ENCODE results near the gene CCIN. TPM values are rescaled to one million over a fixed set of nuclear protein-coding genes. Genes with fewer than 3 reads are reported as not detected.

The CCIN gene
- total RNA-seq, 1 experiment from 2014 or later = 0.20 TPM

DNA sequence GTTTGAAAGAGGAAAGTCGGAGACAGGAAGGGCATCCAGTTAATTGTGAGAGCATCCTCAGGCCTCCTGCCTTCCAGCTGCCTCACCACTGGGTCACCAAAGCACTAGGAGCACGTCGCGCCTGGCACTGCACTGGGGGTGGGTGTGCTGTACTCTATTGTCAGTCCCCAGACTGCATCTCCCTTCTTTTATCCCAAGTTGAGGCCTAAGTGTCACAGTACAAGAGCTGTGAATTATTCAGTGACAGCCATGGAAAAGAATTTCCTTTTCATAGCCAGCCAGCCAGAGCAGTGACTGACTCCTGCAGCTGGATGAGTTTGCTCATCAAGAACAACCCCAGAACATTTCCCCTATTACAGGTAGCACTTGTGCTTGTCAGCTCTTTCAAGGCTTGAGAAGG is 37.8 kb downstream of the CCIN start (continued):
- no peak for TF ChIP-seq SP1 (IDR thresholded peaks at IDR 0.05; ENCODE audit: low read depth)

DNA sequence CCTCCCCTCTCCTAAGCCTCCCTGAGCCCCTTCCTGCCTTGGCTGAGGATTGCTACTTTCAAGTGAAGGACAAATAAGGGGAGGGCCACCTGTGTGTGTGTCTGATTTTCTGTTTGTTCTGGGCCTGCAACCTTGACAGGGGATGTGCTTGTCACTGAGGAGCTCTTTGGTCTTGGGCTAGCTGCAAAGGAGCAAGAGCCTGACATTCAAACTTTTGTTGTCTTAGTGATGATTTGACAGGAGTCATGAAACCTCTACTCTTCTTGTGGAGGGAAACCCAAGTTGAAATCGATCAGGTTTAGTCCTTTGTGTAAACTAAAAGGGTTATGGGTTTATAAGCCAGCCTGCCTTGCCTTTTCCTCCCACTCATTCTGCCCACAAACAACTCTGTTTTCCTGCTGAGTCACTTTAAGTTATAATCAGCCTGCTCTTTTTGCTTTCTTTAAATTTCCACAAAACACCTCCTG is 38.4 kb downstream of the CCIN start:
- peaks cover 66 to 75% of the 10 kb centered on the region in 2 experiments; a peak in 3 of 4 replicates for H3K36me3 ChIP-seq (ENCODE audit: control insufficient read depth in 1 of 2, insufficient read depth in 2 of 2, low read length in 2 of 2)
- H3K79me2 ChIP-seq (ENCODE audit: insufficient read depth, low read length) = peaks cover 91% of the 10 kb centered on the region
- no TSS peak for BruUV-seq (replicated peaks)
- RAD21 ChIA-PET (ENCODE audit: low non-redundant PET in 1 of 2, low total read pairs in 2 of 2, uncharacterized antibody in 2 of 2, unreplicated experiment in 2 of 2) = no interaction called here
- no peak for DNase-seq (ENCODE audit: low read depth, low spot score)
- no peak overlapping the region for H2AFZ ChIP-seq (ENCODE audit: low read depth, low read length, poor library complexity, severe bottlenecking)
- H4K20me1 ChIP-seq (ENCODE audit: insufficient read depth) = 0 out of 2 replicates have a peak, but pooled peaks cover 3% of the 10 kb centered on the region
- H3K4me3 ChIP-seq (replicated peaks in 1 of 2; ENCODE audit: low read depth in 1 of 2, low read length in 2 of 2) = no peak overlapping the region
- H3K9me3 ChIP-seq (ENCODE audit: control insufficient read depth in 1 of 2, insufficient read depth in 1 of 2, low read depth in 1 of 2, low read length in 2 of 2) = no peaks in the 10 kb centered on the region
- POLR2A ChIA-PET = interaction anchor here (1.7 kb wide), 1 partner anchor 17 kb away, joined by 5 read pairs; the partner anchor contains the start of gene CLTA
- intact Hi-C loops (cut with micrococcal nuclease) = no loop called here
- H3K27me3 ChIP-seq (ENCODE audit: insufficient read depth, low read length) = no peaks in the 10 kb centered on the region
- no peak overlapping the region for H3K27ac ChIP-seq (ENCODE audit: low read depth, low read length)
- H3K9me2 ChIP-seq (ENCODE audit: insufficient read depth) = no peaks in the 10 kb centered on the region
- no peak overlapping the region for H3K9ac ChIP-seq (ENCODE audit: low read length)
- H3K4me2 ChIP-seq (ENCODE audit: low read length) = no peak overlapping the region
- no peak for ATAC-seq
- H3K4me1 ChIP-seq (ENCODE audit: control insufficient read depth in 1 of 2, insufficient read depth in 2 of 2, low read length in 2 of 2) = no peaks in the 10 kb centered on the region
- CTCF ChIA-PET = no interaction called here
- no peak for TF ChIP-seq SRF (IDR thresholded peaks at IDR 0.05; ENCODE audit: low read depth)
- TF ChIP-seq EZH2 (IDR thresholded peaks at IDR 0.05) = no peak
- TF ChIP-seq JUND (IDR thresholded peaks at IDR 0.05) = no peak
- TF ChIP-seq, protein P1, sequence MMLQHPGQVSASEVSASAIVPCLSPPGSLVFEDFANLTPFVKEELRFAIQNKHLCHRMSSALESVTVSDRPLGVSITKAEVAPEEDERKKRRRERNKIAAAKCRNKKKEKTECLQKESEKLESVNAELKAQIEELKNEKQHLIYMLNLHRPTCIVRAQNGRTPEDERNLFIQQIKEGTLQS (IDR thresholded peaks at IDR 0.05) = no peak
- TF ChIP-seq RAD21 (IDR thresholded peaks at IDR 0.05; ENCODE audit: low read depth) = no peak
- no peak for TF ChIP-seq TCF7L2 (IDR thresholded peaks at IDR 0.05; ENCODE audit: borderline replicate concordance, extremely low read depth, insufficient read depth, insufficient read length)
- no peak for TF ChIP-seq ZFX (IDR thresholded peaks at IDR 0.05)
- TF ChIP-seq FOSL1 (IDR thresholded peaks at IDR 0.05; ENCODE audit: low read depth) = no peak
- TF ChIP-seq CBX3 (IDR thresholded peaks at IDR 0.05; ENCODE audit: low read depth) = no peak
- TF ChIP-seq SIN3A (IDR thresholded peaks at IDR 0.05; ENCODE audit: low read depth) = no peak
- TF ChIP-seq SP1 (IDR thresholded peaks at IDR 0.05; ENCODE audit: low read depth) = no peak
- TF ChIP-seq POLR2AphosphoS5 (IDR thresholded peaks at IDR 0.05; ENCODE audit: low read depth, low read length) = no peak
- TF ChIP-seq, protein P2, sequence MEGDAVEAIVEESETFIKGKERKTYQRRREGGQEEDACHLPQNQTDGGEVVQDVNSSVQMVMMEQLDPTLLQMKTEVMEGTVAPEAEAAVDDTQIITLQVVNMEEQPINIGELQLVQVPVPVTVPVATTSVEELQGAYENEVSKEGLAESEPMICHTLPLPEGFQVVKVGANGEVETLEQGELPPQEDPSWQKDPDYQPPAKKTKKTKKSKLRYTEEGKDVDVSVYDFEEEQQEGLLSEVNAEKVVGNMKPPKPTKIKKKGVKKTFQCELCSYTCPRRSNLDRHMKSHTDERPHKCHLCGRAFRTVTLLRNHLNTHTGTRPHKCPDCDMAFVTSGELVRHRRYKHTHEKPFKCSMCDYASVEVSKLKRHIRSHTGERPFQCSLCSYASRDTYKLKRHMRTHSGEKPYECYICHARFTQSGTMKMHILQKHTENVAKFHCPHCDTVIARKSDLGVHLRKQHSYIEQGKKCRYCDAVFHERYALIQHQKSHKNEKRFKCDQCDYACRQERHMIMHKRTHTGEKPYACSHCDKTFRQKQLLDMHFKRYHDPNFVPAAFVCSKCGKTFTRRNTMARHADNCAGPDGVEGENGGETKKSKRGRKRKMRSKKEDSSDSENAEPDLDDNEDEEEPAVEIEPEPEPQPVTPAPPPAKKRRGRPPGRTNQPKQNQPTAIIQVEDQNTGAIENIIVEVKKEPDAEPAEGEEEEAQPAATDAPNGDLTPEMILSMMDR (IDR thresholded peaks at IDR 0.05 in 2 of 3, conservative IDR thresholded peaks at IDR 0.05 in 1 of 3; ENCODE audit: borderline replicate concordance in 1 of 3, insufficient read depth in 1 of 3, low read depth in 2 of 3, low read length in 2 of 3) = no peak
- TF ChIP-seq, protein P3, sequence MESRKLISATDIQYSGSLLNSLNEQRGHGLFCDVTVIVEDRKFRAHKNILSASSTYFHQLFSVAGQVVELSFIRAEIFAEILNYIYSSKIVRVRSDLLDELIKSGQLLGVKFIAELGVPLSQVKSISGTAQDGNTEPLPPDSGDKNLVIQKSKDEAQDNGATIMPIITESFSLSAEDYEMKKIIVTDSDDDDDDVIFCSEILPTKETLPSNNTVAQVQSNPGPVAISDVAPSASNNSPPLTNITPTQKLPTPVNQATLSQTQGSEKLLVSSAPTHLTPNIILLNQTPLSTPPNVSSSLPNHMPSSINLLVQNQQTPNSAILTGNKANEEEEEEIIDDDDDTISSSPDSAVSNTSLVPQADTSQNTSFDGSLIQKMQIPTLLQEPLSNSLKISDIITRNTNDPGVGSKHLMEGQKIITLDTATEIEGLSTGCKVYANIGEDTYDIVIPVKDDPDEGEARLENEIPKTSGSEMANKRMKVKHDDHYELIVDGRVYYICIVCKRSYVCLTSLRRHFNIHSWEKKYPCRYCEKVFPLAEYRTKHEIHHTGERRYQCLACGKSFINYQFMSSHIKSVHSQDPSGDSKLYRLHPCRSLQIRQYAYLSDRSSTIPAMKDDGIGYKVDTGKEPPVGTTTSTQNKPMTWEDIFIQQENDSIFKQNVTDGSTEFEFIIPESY (IDR thresholded peaks at IDR 0.05; ENCODE audit: extremely low read depth, insufficient replicate concordance, low read length) = no peak
- TF ChIP-seq, protein P4, sequence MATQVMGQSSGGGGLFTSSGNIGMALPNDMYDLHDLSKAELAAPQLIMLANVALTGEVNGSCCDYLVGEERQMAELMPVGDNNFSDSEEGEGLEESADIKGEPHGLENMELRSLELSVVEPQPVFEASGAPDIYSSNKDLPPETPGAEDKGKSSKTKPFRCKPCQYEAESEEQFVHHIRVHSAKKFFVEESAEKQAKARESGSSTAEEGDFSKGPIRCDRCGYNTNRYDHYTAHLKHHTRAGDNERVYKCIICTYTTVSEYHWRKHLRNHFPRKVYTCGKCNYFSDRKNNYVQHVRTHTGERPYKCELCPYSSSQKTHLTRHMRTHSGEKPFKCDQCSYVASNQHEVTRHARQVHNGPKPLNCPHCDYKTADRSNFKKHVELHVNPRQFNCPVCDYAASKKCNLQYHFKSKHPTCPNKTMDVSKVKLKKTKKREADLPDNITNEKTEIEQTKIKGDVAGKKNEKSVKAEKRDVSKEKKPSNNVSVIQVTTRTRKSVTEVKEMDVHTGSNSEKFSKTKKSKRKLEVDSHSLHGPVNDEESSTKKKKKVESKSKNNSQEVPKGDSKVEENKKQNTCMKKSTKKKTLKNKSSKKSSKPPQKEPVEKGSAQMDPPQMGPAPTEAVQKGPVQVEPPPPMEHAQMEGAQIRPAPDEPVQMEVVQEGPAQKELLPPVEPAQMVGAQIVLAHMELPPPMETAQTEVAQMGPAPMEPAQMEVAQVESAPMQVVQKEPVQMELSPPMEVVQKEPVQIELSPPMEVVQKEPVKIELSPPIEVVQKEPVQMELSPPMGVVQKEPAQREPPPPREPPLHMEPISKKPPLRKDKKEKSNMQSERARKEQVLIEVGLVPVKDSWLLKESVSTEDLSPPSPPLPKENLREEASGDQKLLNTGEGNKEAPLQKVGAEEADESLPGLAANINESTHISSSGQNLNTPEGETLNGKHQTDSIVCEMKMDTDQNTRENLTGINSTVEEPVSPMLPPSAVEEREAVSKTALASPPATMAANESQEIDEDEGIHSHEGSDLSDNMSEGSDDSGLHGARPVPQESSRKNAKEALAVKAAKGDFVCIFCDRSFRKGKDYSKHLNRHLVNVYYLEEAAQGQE (IDR thresholded peaks at IDR 0.05; ENCODE audit: low read depth) = no peak

All from HCT116 (cell line).